T-helper 1 cell treated with Interleukin-12 subunit alpha and Interleukin-12 subunit beta and Interleukin-4 antibody, amounts not matched to agents 30 ng/mL and 1 ng/mL, for 36 hours (primary cell): ENCODE results near the gene MMP25. TPM values are rescaled to one million over a fixed set of nuclear protein-coding genes. Genes with fewer than 3 reads are reported as not detected.
"Not testable (repeated sequence)": the region's sequence is repeated elsewhere in the genome, so short reads cannot be mapped to it uniquely, and the experiment has no call there.

Experiments used
- intact Hi-C: fragments of 100-400 bp; cut with micrococcal nuclease; formaldehyde crosslinking; loops from one replicate; pipeline ENCODE4 v1.15.1; 2024
- total RNA-seq: library from RNA; stranded (reverse); gene quantifications from 2 replicates; pipeline ENCODE4 v1.2.3, GENCODE V29; 2022

Gene MMP25
- total RNA-seq, 1 donor from 2014 or later, result 93.6 TPM

DNA sequence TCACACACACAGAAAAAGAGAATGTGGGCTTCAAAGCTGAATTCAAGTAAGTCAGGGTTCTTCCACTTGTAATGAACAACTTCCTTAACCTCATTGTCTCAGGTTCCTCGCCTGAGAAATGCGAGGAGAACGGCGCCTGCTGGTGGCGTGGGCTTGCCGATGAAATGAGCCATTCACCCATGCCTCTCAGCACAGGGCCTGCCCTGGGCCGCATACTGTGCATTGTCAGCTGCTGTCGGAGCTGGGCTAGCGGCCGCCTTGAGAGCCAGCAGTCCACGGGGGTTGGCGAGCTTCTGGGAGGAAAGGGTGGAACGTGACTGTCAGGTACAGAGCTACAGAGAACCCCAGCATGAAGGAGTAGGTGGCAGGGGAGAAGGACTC is 7.0 kb downstream of the MMP25 start:
- intact Hi-C loops, result loop anchor here (10.0 kb wide), 1 partner anchor 401 kb away; no protein-coding TSS in a partner anchor

DNA sequence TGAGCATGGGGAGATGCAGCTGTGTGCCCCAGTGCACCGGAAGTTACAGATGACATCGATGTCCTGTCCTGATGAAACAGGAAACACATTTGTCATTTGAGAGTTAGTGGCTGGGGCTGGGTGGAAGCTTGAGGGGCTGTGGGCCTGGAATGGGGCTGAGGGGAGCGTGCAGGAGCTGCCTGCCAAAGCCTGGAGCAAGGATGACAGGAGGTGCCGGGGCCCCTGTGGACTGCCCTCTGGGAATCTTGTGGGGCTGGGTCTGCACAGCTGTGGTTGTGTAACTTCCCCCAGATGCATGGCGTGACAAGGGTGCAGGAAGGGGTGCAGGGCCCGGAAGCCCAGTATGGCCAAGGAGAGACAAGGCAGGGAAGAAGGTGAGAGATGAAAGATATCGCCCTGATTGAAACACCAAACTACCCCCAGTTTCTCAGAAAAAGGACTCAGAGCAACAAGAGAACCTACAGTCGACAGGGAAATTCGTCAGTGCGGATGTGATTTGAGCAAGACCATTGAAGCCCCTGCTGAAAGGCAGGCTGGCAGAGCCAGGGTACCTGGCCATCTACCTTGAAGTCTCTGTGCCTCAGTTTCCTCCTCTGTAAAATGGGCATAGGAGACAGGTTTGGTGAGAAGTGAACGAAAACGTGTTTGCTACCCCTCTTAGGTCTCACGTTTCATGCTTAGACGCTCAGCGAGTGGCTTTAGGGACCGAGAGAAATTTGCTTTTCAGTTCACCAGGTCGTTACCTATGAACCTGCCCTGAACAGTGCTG is 8.8 kb downstream of the MMP25 start:
- intact Hi-C loops, result loop anchor here (1.0 to 10.0 kb wide), 4 partner anchors 9 to 1252 kb away; partner anchors contain the start of genes HCFC1R1, MMP25, THOC6 and TNFRSF12A

DNA sequence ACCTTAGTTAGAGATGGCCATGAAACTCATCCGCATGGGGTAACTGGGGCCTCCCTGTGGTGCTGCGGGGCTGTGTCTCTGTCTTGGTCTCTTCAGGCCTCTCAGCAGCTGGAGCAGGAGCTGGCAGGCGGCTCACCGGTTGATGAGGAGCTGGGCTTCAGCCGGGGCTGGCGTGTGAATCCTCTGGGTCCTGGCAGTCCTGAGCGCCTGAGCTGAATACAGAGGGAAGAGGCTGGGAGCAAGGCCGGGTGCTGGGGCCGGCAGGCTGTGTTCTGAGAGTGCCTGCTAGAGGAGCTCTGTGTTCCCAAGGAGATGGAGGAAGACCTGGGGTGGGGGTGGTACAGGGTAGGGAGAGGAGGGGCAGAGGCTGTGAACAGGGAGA is 9.4 kb downstream of the MMP25 start:
- intact Hi-C loops, result loop anchor here (1.0 to 10.0 kb wide), 4 partner anchors 9 to 1252 kb away; partner anchors contain the start of genes HCFC1R1, MMP25, THOC6 and TNFRSF12A

DNA sequence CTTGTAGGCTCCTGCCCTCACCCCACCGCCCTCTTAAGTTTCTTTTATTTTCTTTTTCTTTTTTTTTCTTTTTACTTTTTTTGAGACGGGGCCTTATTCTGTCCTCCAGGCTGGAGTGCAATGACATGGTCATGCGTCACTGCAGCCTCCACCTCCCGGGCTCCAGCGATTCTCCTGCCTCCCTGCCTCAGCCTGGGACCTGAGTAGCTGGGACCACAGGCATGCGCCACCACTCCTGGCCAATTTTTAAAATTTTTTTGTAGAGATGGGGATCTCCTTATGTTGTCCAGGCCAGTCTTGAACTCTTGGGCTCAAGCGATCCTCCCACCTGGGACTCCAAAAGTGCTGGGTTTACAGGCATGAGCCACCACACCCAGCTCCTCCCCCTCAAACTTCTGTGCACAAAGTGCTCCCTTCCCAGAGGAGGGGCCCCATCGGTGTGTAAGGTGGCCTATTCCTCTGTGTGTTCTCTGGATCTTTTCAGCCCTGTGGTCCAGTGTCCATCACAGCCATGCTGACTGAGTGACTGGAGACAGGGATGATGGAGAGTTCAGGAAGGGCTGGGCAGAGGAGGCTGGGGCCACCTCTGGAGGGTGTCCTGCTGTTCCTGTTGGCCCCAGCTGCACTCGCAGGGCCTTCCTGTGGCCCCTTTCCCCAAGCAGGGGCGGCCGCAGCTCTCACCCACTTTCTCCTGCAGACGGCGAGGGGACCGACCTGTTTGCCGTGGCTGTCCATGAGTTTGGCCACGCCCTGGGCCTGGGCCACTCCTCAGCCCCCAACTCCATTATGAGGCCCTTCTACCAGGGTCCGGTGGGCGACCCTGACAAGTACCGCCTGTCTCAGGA is 10.2 kb downstream of the MMP25 start:
- intact Hi-C loops, result loop anchor here (5.0 to 10.0 kb wide), 3 partner anchors 34 to 1251 kb away; partner anchors contain the start of genes HCFC1R1, THOC6 and TNFRSF12A

DNA sequence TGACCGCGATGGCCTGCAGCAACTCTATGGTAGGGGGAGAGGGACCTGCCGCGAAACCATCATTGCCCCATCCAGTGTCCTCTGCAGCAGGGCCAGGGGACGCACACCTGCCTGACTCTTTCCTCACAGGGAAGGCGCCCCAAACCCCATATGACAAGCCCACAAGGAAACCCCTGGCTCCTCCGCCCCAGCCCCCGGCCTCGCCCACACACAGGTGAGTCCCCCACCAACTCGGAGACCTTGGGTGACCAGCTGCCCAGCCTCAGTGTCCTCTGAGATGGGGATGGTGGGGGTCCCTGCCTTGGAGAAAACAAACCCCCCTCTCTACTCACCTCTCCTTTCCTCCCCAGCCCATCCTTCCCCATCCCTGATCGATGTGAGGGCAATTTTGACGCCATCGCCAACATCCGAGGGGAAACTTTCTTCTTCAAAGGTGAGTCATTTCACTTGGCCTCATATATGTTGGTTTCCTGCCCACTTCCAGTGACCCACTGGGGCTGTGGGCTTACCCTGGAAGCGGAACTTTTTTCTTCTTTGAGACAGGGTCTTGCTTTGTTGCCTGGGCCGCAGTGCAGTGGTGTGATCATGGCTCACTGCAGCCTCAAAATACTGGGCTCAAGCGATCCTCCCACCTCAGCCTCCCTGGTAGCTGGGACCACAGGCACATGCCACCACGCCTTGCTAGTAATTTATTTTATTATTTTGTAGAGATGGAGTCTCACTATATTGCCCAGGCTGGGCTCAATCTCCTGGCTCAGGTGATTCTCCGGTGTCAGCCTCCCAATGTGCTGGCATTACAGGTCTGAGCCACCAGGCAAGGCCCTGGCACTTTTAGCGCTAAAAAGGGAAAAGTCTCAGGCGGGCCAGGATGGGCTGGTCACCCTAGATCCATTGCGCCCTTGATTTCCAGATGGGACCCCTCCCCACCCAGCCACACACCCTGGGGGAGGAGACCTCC is 11.1 kb downstream of the MMP25 start:
- intact Hi-C loops, result loop anchor here (2.0 to 10.0 kb wide), 5 partner anchors 17 to 1250 kb away; partner anchors contain the start of genes HCFC1R1, THOC6 and TNFRSF12A

DNA sequence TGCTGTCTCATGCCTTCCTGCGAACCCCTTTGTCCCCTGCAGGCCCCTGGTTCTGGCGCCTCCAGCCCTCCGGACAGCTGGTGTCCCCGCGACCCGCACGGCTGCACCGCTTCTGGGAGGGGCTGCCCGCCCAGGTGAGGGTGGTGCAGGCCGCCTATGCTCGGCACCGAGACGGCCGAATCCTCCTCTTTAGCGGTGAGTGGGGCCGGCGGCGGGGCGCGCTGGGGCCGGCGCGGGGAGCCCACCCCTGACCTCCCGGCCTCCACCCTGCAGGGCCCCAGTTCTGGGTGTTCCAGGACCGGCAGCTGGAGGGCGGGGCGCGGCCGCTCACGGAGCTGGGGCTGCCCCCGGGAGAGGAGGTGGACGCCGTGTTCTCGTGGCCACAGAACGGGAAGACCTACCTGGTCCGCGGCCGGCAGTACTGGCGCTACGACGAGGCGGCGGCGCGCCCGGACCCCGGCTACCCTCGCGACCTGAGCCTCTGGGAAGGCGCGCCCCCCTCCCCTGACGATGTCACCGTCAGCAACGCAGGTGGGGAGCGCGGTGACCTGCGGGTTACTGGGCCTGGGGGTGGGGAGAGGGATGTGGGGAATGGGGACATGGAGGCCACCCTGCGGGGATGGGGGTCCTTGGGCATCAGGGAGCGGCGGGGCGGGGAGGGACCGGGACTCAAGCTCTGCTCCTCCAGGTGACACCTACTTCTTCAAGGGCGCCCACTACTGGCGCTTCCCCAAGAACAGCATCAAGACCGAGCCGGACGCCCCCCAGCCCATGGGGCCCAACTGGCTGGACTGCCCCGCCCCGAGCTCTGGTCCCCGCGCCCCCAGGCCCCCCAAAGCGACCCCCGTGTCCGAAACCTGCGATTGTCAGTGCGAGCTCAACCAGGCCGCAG is 12.0 kb downstream of the MMP25 start:
- intact Hi-C loops, result loop anchor here (1.0 to 10.0 kb wide), 9 partner anchors 16 to 1249 kb away; partner anchors contain the start of genes HCFC1R1, THOC6 and TNFRSF12A

DNA sequence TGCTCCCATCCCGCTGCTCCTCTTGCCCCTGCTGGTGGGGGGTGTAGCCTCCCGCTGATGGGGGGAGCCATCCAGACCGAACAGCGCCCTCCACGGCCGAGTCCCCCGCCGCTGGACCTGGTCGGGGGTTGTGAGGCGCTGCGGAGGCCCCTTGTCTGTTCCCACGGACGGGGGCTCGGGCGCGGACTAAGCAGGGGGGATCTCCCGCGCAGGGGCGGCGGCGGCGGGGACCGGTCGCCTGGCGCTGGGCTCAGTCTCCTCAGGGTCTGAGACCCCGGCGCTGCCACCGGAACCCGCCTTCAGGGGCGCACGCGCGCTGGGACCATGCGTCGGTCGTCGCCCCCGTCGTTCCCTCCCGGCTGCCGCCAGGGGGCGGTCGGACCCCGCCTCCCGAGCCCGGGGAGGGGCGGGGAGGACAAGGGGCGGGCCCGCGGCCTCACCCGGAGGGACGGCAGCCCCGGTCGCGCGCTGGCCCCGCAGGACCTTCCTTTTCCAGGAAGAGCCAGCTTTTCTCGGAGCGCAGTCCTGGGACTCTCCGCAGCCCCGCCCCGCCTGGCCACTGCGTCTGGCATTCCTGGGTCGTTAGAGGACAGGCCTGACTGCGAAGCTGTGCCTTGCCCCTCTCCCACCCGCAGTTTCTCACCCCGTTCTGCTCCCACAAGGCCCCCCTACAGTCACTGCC is 12.8 kb downstream of the MMP25 start:
- intact Hi-C loops, result loop anchor here (1.0 to 10.0 kb wide), 9 partner anchors 16 to 1248 kb away; partner anchors contain the start of genes HCFC1R1, THOC6 and TNFRSF12A

DNA sequence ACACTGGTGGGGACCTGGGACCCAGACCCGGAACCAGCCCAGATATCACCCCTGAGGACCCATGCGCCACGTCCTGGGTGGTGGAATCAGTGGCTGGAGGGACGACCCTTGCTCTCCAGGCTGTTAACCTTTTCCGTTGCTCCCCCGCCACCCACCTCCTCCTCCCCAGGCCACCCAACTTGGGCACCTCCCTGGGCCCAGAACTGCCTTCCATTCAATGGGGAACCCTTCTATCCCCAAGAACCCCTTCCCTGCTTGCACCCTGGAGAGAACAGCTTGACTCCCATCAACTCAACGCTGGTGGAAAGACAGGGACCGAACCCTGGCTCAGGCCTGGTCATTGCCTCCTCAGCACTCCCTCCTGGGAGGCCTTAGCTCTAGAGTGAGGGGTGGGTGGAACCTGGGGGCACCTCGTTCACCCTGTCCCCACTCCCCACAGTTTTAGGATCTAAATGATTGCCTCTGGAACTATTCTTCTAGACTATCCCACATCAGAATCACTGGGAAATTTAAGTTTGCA is 13.4 kb downstream of the MMP25 start:
- intact Hi-C loops, result loop anchor here (1.0 to 10.0 kb wide), 9 partner anchors 15 to 1248 kb away; partner anchors contain the start of genes HCFC1R1, THOC6 and TNFRSF12A

DNA sequence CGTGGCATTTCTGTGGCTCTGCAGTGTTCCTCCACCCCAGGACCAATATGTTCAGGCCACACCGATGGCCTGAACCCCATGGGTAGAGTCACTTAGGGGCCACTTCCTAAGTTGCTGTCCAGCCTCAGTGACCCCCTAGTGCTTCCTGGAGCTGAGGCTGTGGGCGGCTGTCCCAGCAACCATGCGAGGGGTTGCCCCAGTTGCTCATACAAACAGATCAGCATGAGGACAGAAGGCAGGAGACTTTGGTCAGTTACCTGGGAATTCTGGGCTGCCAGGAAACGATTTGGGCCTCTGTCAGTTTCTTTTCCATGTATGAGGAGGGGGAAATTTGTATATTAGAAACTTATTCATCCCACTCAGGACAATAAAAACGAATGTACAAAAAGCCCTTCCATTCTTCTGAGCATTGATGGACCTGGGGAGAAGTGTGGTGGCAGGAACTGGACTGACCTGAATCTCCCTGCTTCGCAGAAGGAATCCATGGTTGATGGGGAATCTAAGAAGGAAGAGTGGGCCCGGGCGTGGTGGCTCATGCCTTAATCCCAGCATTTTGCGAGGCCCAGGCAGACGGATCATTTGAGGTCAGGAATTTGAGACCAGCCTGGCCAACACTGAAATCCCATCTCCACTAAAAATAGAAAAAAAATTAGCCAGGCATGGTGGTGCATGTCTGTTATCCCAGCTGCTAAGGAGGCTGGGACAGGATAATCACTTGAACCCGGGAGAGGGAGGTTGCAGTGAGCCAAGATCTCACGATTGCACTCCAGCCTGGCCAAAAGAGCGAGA is 14.2 kb downstream of the MMP25 start:
- intact Hi-C loops, result no loop called here

DNA sequence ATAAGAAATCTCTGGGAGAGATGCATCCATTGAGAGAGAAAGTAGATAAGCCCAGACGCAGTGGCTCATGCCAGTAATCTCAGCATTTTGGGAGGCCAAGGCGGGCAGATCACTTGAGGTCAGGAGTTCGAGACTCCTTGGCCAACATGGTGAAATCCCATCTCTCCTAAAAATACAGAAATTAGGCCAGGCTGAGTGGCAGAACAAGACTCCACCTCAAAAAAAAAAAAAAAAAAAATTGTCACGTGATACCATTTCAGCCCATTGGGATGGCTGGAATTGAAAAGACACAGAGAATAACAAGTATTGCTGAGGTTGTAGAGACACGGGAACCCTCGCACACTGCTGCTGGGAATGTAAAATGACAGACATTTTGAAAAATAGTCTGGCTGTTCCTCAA is 16.2 kb downstream of the MMP25 start:
- intact Hi-C loops, result no loop called here

DNA sequence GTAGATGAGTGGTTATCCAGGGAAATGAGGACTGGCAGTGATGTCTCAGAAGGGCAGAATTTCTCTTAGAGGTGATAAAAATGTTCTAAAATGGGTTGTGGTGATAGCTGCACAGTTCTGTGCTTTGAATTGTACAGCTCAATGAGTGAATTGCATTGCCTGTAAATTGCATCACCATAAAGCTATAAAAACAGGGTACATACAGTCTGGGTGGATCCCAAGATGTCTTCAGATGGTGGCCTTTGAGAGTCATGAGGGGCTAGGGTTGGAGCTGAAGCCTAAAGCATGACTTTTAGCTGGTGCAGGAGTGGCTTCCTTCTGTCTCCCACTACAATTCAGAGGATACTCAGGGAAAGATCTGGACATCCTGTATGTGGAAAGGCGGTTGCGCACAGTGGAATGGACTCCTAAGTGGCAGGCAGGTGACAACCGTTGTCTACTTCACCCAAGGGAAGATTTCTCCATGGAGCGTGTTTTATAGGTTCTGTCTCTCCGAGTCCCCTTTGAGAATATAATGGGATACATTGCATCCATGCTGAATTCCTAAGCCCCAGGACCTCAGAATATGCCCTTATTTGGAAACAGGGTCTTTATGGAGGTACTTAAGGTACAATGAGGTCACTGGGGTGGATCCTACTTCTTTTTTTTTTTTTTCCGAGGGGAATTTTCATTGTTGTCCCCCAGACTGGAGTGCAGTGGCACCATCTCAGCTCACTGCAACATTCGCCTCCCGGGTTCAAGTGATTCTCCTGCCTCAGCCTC is 17.4 kb downstream of the MMP25 start:
- intact Hi-C loops, result no loop called here

DNA sequence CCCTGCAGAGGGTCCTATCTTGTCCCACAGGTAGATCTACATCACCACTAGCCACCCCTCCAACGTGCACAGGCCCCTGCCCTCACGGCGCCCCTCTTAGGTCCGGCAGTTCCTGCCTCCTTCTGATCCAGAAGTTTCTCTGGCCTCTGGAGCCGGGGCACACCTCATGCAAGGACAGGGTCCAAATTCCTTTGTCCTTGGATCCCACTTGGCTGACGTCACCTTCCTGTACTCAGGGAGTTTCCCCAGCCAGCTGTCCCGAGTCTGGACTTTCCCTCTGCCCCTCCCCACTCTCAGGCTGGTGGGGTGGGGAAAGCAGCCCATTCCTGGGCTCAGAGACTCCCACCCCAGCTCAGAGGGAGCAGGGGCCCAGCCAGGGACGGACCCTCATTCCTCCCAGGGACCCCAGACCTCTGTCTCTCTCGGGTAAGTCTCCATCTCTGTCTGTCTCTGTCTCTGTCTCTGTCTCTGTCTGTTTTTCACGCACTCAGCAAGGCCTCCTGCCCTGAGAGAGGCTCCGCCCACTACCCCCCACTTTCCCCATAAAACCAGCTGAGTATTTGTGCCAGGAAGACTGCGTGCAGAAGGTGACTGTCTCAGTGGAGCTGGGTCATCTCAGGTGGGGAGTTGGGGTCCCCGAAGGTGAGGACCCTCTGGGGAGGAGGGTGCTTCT is 18.8 kb downstream of the MMP25 start, which contains the start of gene IL32:
IL32 (plus strand) TSS at position 572 of the 673 bp plus-strand sequence. CDS start 172 bp downstream, outside the sequence.
- intact Hi-C loops, result loop anchor here (1.0 kb wide), 2 partner anchors 10 to 59 kb away; no protein-coding TSS in a partner anchor

DNA sequence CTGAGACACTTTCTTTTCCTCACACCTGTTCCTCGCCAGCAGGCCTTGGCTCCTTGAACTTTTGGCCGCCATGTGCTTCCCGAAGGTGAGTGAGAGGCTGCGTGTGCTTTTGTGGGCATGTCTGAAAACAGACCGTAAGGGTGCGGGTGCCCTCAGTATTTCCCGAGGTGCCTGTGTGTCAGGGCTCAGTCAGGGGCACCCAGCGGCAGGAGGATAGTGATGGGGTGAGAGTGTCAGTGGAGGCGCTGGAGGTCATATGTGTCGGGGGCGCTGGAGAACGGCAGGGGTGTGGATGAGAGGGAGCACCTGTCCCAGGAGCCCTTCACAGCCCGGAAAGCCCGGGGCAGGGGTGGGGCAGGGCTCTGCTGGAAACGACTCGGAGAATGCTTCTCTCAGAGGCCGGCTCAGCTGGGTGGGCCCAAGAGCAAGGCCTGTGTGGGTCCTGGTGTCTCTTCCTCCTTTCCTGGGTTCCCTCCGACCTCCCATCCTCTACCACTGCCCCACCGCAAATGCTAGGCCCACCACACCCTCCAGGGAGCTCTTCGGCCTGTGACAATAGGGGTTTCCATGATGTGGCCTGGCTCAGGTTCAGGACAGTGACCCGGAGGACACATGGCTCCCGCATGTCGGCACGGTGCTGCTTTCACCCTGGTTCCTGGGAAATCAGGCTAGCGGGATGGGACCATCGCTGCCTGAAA is 19.5 kb downstream of the MMP25 start:
- intact Hi-C loops, result loop anchor here (1.0 kb wide), 2 partner anchors 9 to 58 kb away; no protein-coding TSS in a partner anchor

DNA sequence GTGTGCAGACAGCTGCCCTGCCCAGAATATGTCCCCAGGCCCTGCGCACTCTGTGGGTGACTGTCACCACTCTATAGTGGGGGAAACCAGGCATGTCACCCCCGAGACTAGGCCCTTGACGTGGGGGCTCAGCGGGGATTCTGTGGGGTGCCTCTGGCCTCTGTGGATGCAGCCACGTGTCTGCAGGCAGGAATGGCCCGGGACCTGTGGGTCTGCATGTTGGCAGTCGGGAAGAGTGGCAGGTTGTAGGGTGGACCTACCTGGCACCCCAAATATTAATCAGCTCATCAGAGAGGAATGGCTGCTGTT is 20.0 kb downstream of the MMP25 start:
- intact Hi-C loops, result no loop called here

DNA sequence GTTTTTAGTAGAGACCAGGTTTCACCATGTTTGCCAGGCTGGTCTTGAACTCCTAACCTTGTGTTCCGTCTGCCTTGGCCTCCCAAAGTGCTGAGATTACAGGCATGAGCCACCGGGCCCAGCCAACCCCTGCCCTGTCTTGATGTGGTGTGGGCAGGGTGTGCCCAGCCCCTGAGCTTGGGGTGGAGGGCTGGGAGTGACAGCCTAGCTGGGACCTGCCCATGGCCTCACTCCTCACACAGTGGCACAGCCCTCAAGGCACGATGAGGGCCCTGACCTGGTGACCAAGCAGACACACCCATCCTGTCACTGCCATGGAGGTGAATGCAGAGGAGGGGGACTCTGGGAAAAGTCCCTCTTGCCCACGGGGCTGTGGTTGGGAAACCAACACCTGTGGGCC is 22.1 kb downstream of the MMP25 start:
- intact Hi-C loops, result no loop called here

DNA sequence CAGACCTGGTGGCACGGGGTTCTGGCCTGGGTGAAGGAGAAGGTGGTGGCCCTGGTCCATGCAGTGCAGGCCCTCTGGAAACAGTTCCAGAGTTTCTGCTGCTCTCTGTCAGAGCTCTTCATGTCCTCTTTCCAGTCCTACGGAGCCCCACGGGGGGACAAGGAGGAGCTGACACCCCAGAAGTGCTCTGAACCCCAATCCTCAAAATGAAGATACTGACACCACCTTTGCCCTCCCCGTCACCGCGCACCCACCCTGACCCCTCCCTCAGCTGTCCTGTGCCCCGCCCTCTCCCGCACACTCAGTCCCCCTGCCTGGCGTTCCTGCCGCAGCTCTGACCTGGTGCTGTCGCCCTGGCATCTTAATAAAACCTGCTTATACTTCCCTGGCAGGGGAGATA is 22.8 kb downstream of the MMP25 start:
- intact Hi-C loops, result not testable (repeated sequence)
